ENCODE results near the gene FRY.
A peak's percentile ranks its signal among the peaks of the same experiment; 100 is the strongest.

The FRY gene

DNA sequence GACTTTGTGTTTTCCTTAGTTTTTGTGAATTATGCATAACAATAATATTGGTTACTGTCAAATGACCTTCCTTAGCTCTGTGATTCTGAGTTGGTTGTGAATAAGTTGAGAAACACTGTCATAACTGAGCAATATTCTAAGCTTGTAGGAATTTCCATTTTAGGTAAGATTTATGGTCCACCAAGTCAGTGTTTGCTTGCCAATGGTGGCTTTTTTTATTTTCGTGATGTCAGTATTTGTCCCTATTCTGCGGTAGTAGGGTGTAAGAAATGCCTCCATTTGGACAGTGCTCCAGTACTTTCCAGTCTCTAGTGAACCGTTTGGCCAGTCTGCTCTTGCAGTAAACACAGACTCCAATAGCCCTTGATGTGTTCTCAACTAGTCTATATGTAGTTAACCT, 94.7 kb downstream of the FRY start:
- no peak for DNase-seq

DNA sequence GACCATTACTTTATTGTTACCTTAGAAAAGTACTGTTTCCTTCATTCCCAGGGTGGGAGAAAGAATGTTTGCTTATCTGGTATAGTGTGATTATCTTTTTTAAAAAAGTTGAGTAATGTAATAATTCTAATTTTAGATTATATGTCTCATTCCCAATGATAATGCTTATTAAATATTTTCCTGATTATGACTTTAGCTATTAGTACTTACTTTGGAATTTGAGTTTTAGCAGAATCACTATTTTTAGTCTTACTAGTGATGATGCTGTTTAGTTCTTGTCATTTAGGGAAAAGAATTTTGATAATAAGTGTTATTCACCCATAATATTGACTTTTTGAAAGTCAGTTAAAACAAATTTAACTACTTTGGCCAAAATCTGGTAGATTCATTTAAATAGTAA, 95.2 kb downstream of the FRY start:
- DNase-seq = no peak

DNA sequence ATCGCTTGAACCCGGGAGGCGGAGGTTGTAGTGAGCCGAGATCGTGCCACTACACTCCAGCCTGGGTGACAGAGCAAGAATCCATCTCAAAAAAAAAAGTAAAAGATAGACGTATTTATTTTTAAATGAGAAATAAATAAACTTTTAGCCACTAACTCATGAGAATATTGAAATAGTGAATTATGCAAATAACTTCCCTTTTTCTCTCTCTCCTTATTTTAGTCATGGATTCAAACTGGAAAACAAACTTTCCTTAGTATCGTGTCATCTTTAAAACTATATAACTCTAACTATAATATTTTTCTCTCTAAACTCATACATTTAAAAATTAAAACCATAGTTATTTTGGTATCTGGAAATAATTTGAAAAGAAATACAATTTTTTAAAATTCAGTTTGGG, 96.1 kb downstream of the FRY start:
- DNase-seq = no peak

DNA sequence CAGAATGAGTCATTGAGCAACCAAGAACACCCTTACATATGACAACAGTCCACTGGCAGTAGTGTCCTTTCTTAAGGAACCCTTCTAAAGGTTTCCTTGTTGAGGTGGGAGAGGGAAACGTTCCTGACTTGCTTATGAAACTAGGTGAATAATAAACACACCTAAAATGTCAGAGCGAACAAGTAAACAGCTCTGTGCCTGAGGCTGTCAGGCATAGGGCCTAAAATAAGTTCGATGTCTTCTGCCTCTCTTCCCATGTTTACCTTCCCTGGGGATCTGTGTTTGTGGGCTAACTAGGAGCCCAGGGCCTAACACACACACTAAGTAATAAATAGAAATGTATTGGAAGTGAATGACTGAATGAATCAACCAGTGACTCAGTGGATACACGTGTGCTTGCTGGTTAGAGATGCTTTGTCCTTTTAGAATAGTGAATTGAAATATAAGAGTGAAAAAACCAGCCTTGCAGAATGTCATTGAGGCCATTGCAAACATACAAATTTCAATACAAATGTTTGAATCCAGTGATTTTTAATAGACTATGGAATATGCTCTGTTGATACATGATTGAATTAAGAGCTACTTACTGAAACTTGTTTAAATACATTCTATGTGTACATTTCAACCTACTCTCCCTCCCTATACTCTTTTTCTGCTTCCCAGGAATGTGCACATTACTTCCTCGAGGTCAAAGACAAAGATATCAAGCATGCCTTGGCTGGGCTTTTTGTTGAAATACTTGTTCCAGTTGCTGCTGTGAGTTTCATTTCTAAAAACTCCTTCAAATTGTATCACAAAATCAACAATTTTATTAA, 102.9 kb downstream of the FRY start:
- no peak for DNase-seq

DNA sequence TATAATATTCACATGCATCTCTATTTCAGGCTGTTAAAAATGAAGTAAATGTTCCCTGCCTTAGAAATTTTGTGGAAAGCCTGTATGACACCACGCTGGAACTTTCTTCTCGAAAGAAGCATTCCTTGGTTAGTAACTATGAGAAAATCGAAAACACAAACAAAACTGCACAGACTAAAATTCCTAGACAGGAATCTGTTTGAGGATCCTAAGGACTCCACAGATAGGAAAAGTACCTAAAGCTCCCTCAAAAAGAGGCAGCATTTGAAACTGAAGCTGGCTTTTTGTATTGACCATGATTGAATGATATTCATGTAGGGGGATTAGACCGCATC, 103.4 kb downstream of the FRY start:
- DNase-seq = no peak

DNA sequence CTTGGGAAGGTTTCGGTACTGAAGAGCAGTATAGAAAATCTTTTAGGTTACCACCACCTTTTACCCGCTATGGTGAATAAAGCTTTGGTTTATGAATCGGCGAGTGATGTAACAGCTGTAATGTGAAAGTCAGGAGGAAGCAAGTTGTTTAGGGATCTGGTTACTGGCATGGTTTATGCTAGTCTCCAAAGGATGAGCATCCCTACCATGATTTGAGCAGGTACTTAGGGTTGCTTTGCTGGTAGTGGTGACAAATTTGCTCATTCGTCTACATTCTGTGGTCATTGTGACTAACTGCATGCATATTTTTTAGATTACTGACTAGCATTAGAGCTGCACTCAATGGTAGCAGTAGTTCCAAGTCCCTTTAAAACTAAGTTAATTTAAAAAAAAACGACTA, 104.1 kb downstream of the FRY start:
- DNase-seq = no peak

DNA sequence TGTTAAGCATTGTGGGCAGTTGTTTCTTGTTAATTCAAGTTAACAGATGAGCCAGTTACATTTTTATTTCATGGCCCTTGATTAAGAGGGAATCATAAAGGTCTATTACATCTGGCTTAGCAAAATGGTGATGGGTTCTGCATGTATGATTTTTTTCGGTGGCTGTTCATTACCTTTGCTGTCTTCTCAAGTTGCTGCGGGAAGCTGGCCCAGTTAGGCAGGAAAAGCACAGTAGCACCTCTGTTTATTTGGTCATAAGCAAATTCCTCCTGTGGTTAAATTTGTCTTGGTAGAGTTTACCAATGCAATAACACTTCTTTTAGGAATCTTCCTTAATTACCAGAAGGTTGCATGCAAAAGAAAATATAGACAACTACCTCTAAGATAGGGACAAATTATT, 104.5 kb downstream of the FRY start:
- DNase-seq = no peak

DNA sequence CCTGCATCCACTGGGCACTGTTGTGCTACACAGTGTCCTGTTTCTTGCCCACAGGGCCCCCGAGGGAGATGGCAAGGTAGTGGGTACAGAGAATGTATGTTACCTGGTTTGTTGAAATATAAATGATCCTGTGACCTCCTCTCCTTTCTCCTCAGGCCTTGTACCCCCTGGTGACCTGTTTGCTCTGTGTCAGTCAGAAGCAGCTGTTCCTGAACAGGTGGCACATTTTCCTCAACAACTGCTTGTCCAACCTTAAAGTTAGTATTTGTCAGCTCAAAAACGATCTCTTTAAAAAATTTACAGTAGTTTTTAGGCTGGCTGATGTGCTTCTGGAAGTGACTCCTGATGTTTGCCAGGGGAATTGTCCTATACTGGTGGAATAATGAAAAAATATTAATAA, 105.1 kb downstream of the FRY start:
- no peak for DNase-seq

DNA sequence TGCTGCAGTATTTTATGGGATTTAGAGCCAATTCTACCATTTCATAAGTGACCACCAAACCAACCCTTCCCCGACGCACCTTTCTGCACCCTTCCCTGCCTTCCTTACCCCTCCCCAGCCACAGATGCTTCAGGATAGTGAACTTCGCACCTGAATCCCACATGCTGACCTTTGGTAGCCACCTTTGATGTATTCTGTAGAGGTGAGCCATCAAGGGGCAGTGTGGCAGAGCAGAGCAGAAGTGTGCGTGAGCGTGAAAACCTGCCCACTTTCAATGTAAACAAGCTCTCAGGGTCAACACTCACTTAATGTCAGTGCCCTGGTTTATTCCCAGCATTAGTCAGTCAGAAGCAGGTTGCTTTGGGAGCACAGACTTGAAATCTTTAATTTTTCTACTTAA, 107.7 kb downstream of the FRY start:
- no peak for DNase-seq

DNA sequence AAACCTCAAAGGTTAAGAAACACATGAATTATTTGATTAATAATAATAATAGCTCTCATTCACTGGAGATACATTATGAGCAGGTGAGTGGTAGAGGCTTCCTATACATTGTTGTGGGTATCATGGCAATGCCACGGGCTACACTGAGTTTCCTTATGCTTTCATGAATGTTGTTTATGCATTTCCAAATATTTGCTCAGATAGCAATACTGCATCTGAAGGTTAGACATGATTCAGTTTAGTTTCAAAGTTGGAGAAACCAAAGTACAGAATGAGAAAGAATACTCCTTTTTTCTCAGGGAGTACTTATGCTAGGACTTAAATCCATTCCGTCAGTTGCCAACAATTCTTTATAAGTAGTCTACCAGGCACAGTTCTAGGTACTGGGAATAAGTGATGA, 108.5 kb downstream of the FRY start:
- no peak for DNase-seq

DNA sequence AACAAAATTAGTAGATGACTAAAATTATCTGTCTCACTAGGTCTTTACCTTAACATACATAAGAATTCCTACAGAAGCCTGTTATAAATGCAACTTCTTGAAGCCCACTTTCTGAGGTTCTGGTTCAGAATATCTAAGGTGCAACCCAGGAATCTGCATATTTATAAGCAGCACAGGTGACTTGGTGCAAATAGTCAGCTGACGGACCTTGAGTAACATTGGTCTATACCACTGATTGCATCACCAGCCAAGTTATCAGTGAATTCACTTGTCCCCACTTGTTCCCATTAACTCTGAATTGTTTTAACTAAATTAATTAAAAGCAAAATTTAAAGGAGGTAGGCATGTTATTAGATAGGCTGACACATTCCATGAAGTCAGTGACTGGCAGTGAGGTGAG, 109.9 kb downstream of the FRY start:
- DNase-seq = no peak

DNA sequence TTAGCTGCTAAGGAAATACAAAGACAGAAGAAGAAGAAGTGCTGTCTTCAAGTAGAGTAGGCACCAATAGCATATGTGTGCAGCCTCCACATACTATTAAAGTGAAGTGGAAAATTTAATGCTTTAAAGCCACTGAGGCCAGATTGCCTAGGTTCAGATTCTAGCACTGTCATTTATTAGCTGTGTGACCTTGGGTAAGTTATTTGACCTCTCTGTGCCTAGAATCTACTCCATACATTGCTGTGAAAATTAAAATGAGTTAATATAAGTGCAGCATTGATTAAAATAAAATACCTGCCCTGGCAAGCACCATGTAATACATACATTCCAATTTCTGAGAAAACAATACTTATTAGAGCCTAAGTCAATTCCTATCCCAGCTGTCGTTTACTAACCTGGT, 110.5 kb downstream of the FRY start:
- no peak for DNase-seq

DNA sequence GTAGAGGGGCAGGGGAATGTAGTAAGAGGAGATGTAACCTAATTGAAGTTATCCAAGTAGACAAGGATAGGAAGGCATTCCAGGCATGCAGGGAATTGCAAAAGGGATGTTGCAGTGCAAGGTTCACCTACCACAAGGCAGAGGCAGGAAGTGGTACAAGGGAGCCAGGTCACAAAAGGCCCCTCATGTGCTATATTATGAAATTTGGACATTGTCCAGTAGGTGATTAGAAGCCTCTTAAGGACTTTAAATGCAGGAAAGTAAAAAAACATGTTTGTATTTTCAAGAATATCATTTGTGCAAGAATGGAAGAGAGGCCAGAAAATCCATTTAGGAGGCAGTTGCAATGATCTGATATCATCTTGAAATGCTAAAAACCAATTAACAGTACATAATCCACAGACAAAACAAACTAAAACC, 111.4 kb downstream of the FRY start:
- no peak for DNase-seq

DNA sequence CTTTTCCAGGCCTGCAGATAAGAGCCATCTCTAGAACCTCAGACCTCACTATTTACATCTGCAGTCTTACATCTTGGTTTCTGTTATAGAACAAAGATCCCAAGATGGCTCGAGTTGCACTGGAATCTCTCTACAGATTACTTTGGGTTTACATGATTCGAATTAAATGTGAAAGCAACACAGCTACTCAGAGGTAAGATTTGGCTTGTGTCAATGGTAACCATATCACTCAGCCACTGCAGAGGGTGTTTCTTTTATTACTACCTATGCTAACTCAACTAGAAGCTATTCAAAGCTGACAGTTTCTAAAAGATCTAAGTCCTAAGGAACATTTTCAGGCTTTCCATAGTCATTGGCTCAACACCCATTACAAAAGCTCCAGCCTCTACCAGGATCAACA, 115.6 kb downstream of the FRY start:
- DNase-seq = no peak

DNA sequence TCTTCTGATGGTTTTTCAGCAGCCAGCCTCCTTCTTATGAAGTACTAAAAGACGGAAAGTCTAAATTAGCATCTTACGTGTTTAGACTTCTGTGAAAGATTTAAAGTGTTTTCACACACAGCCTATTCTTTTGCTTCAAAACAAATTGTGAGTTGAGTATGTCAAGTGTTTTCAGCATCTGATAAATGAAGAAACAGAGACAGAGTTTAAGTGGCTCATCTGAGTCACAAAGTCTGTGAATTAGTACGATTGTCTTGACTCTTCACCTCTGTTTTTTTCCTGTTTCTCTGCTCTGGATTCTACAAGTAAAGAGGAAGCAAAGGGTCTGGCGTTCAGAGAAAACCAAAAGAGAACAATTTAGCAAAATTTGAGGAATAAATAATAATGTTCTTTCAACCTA, 116.4 kb downstream of the FRY start:
- no peak for DNase-seq

DNA sequence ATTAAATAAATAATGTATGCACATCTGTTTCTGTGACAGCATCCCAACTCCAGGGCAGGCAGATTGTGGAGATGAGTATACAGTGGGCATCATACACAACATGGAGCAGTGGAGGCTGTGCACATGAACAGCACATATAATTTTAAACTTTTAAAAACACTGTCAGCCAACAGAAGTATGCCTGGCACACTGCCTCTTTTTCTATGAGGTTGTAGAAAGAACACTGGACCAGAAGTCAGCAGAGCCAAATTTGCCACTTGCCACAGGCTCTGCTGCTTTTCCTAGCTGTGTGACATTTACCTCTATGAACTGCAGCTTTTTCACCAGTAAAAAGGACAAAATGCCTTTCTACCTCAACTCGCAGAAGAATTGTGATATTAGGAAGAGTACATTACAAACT, 118.7 kb downstream of the FRY start:
- no peak for DNase-seq

DNA sequence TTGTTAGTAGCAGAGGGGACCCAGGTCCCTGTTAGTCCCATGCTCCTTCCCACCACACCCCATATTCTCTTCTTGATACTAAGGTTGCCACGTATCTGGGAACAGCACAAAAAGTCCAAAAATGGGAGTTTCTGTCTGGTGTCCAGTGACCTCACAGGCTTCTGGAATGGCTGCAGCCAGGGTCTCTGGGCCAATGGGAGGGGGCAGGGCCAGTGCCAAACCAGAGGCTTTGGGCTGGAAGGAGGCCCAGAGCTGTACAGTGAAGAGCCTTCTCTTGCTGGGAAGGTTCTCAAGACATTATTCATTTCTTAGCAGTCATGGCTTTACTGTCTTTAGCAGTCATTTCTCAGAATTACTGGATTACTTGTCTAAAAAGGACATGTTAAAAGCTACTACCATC, 119.2 kb downstream of the FRY start:
- peak in 26 of 51 donors; percentile 1 to 54 (median 15) for DNase-seq

DNA sequence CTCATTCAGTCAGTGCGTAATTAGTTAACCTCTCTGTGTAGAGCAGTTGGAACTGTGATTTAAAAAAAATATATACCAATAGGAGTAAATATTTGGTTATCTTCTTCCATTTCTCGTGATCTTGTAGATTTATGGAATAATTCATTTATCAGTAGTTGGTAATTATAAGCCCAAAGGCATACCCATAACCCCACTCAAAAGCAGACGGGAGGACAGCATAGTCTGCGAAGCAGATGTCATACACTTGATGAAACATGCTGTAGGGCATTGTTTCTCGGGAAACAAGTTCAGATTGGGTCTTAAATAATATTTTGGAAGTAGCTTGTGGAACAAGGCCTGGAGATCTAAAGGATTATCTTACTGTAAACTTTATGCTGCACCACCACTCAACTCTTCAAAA, 119.7 kb downstream of the FRY start:
- DNase-seq = no peak

DNA sequence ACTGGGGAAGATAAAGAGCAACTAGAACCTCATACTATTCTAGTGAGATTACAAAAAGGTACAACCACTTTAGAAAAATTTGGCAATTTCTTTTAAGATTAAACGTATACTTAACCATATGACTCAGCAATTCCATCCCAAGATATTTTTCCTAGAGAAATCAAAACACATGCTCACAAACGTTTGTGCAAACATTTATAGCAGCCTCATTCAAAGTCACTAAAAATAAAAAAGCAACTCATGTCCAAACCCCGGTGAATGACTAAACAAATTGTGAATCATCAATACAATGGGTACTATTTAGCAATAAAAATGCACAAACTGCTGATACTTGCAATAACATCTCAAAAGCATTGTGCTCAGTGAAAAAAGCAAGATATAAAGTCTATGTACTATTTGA, 121.5 kb downstream of the FRY start:
- no peak for DNase-seq

DNA sequence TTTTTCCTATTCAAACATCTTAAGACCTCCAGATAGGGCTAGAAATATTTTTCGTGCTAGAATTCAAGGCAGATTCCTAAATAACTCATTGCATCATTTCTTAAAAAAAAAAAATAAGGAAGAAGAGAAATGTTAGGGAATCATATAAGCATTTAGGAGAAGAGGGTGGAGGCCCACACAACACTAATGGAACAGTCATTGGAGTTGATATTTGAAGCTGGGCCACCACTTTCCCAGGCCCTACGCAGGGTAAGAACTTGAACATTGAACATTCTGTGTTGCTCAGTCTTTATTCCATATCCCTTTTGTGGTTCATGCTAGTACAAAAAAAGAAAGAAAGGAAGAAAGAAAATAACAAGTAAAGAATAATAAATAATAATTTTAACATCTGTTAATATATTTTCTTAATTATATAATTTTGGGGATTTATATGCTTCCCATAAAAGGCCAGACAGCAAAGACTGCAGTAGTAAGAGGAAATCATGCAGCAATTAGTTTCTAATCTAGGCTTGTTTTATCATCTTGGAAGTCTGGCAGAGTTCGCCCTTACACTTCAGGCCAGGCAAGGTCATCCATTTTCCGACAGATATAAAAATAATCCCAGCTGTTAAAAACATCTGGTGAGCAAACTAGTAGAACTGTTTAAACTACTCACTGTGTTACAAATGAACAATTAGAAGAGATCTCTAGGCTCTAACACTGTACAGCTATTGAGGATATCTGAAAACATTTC, 127.7 kb downstream of the FRY start:
- no peak for DNase-seq

DNA sequence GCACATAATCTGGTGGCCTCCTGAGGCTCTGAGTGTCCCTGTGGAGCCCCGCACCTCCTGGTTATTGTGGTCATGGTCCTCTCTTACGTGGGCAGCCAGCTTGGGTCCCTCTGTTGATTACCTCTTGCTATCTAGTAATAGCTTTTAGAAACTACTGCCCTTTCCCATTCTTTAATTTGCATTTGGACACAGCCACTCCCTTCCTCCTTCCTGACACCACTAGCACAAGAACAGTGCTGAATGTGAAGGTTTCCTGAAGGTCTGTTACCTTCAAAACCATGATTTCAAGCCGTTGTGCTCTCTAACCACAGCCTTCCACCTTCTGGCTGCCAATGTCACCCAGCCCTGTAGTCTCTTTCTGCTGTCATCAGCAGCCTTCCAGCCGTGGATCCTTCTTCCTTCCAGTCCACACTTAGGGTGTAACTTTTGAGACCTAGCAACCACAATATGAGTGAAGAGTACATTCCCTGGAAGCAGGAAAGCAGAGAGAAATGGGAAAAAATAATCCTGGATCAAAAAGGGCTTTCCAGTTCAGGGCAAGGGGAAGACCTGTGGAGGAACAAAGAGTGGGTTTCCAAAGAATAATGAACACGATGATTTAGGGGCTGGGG, 130.9 kb downstream of the FRY start:
- no peak for DNase-seq

DNA sequence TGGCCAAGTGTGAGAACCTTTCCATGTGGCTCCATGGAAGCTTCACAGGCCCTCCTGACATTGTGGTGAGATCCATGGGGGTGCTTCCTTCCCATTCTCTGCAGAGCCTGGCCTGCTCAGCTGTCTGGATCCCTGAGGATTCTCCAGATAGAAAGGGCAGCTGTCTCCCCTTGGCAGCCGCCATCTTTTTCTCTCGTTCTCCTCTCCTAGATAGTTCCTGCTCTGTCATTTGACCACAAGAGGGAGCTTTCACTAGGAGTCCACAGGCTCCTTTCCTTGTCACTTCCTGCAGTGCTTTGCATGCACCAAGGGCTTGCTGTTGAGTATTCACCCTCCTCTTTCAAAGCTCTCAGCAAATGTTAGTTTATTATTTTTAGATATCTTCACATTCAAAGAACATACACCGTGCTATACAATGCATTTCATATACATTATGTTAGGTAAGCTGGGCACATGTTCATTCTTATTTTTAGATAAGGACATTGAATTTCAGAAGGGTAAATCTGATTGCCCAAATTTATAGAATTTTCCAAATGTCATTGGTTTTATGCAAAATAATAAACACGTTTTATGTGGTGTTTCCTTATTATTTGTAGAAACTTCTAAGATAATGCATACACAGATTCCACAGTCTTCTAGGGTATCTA, 133.2 kb downstream of the FRY start:
- peak in 14 of 51 donors; percentile 1 to 42 (median 6) for DNase-seq

All from hypothalamus (tissue), 51 donors.